Trophoblast cell (in vitro differentiated cells and primary cell): Measurements from ENCODE around the gene PKIB.
"Not testable (repeated sequence)": the region's sequence is repeated elsewhere in the genome, so short reads cannot be mapped to it uniquely, and the experiment has no call there.

Experiments used
- DNase-seq, 2 donors: peaks; one replicate each; pipeline ENCODE4 v3.0.0-alpha.2; 2016
- H2AFZ ChIP-seq: 2 replicates; pipeline ENCODE4 v1.6.1; 2013; ENCODE audit warnings: low read length, moderate library complexity, mild to moderate bottlenecking; ENCODE audit not compliant: insufficient read depth, poor library complexity
- H2AK5ac ChIP-seq: 2 replicates; pipeline ENCODE4 v1.6.1; 2013; ENCODE audit warnings: mild to moderate bottlenecking, low read length
- H2BK120ac ChIP-seq: 2 replicates; pipeline ENCODE4 v1.6.1; 2013; ENCODE audit warnings: low read length, mild to moderate bottlenecking, moderate library complexity; ENCODE audit not compliant: insufficient read depth, poor library complexity
- H2BK12ac ChIP-seq: 2 replicates; pipeline ENCODE4 v1.6.1; 2013; ENCODE audit warnings: mild to moderate bottlenecking, low read length, moderate library complexity
- H2BK5ac ChIP-seq: 2 replicates; pipeline ENCODE4 v1.6.1; 2013; ENCODE audit warnings: low read length, low read depth, moderate library complexity, mild to moderate bottlenecking; ENCODE audit not compliant: poor library complexity
- H3K14ac ChIP-seq: 2 replicates; pipeline ENCODE4 v1.6.1; 2013; ENCODE audit warnings: mild to moderate bottlenecking, low read length
- H3K18ac ChIP-seq: 2 replicates; pipeline ENCODE4 v1.6.1; 2013; ENCODE audit warnings: mild to moderate bottlenecking, low read length
- H3K23ac ChIP-seq: 2 replicates; pipeline ENCODE4 v1.6.1; 2013; ENCODE audit warnings: low read length
- H3K27ac ChIP-seq: 2 replicates; pipeline ENCODE4 v1.5.1; 2013; ENCODE audit warnings: low read depth, mild to moderate bottlenecking, inconsistent platforms, low read length, moderate library complexity
- H3K27me3 ChIP-seq: 2 replicates; pipeline ENCODE4 v1.6.1; 2013; ENCODE audit warnings: inconsistent platforms, mild to moderate bottlenecking, low read length, moderate library complexity; ENCODE audit not compliant: insufficient read depth
- H3K36me3 ChIP-seq, 2 experiments: 1 replicate in 1 of 2; 2 replicates in 1 of 2; pipeline ENCODE4 v1.6.1; 2013; ENCODE audit warnings: low read length in 2 of 2, mild to moderate bottlenecking in 2 of 2, moderate library complexity in 1 of 2; ENCODE audit not compliant: insufficient read depth in 2 of 2, control insufficient read depth in 1 of 2
- H3K4ac ChIP-seq: 2 replicates; pipeline ENCODE4 v1.6.1; 2013; ENCODE audit warnings: low read depth, mild to moderate bottlenecking, low read length, moderate library complexity
- H3K4me1 ChIP-seq, 2 experiments: 1 replicate in 1 of 2; 2 replicates in 1 of 2; pipeline ENCODE4 v1.6.1; 2013; ENCODE audit warnings: low read length in 2 of 2, mild to moderate bottlenecking in 2 of 2, moderate library complexity in 1 of 2; ENCODE audit not compliant: insufficient read depth in 2 of 2, control insufficient read depth in 1 of 2
- H3K4me2 ChIP-seq: 2 replicates; pipeline ENCODE4 v1.6.1; 2013; ENCODE audit warnings: inconsistent platforms, mild to moderate bottlenecking, low read length, moderate library complexity
- H3K4me3 ChIP-seq: 2 replicates; pipeline ENCODE4 v1.5.1; 2013; ENCODE audit warnings: mild to moderate bottlenecking, low read depth, low read length, inconsistent platforms
- H3K79me1 ChIP-seq: one replicate; pipeline ENCODE4 v1.6.1; 2013; ENCODE audit warnings: low read length
- H3K79me2 ChIP-seq: 2 replicates; pipeline ENCODE4 v1.6.1; 2013; ENCODE audit warnings: low read length, mild to moderate bottlenecking; ENCODE audit not compliant: control insufficient read depth, insufficient read depth, poor library complexity
- H3K9ac ChIP-seq: 2 replicates; pipeline ENCODE4 v1.6.1; 2013; ENCODE audit warnings: mild to moderate bottlenecking, low read length
- H3K9me3 ChIP-seq: 2 replicates; pipeline ENCODE4 v1.6.1; 2013; ENCODE audit warnings: low read depth, mild to moderate bottlenecking, control low read depth, inconsistent platforms, low read length; ENCODE audit not compliant: insufficient read depth
- H4K12ac ChIP-seq: 2 replicates; pipeline ENCODE4 v1.6.1; 2013; ENCODE audit warnings: low read depth, mild to moderate bottlenecking, low read length, moderate library complexity
- H4K8ac ChIP-seq: 2 replicates; pipeline ENCODE4 v1.6.1; 2013; ENCODE audit warnings: low read depth, mild to moderate bottlenecking, low read length, moderate library complexity
- H4K91ac ChIP-seq: one replicate; pipeline ENCODE4 v1.6.1; 2013; ENCODE audit warnings: low read depth, mild to moderate bottlenecking, low read length, moderate library complexity
- WGBS: extraction: QIAGEN DNeasy Blood & Tissue Kit; methylation state at CpG from one replicate; pipeline ENCODE4 v1.1.7; 2013; ENCODE audit warnings: missing lambda C conversion rate; ENCODE audit not compliant: insufficient read length, insufficient coverage; ENCODE audit errors: extremely low coverage; 5-methylcytosine and 5-hydroxymethylcytosine counted together

The PKIB gene

GRCh38 chr6:122631571-122632249, 21.5 kb downstream of the PKIB start:
- no peaks in the 10 kb centered on the region for H3K79me2 ChIP-seq
- no peak overlapping the region for H4K91ac ChIP-seq
- no peak overlapping the region for H3K4ac ChIP-seq
- no peak overlapping the region for H3K14ac ChIP-seq
- no peak overlapping the region for H3K23ac ChIP-seq
- no peak overlapping the region for H2AK5ac ChIP-seq
- peak; percentile 43 to 83 for DNase-seq
- H4K12ac ChIP-seq = no peak overlapping the region
- no peak overlapping the region for H3K18ac ChIP-seq
- no peaks in the 10 kb centered on the region for H3K27me3 ChIP-seq
- H3K4me1 ChIP-seq = peaks cover 0 to 2% of the 10 kb centered on the region in 2 experiments
- H4K8ac ChIP-seq = no peak overlapping the region
- no peak overlapping the region for H2BK5ac ChIP-seq
- H3K9ac ChIP-seq = no peak overlapping the region
- H3K27ac ChIP-seq = peak overlapping the region; percentile 42
- no CpG with 5 or more reads among the region's 3 CpGs for WGBS
- no peaks in the 10 kb centered on the region for H3K79me1 ChIP-seq
- no peak overlapping the region for H2BK120ac ChIP-seq
- H3K4me2 ChIP-seq = no peak overlapping the region
- no peak overlapping the region for H2BK12ac ChIP-seq
- H3K36me3 ChIP-seq = no peaks in the 10 kb centered on the region
- no peak overlapping the region for H2AFZ ChIP-seq
- H3K4me3 ChIP-seq = no peak overlapping the region
- no peaks in the 10 kb centered on the region for H3K9me3 ChIP-seq

GRCh38 chr6:122640366-122640765, 30.2 kb downstream of the PKIB start:
- peaks cover 0 to 2% of the 10 kb centered on the region in 2 experiments for H3K4me1 ChIP-seq
- peaks cover 1% of the 10 kb centered on the region for H3K79me2 ChIP-seq
- H3K27me3 ChIP-seq = no peaks in the 10 kb centered on the region
- no peak overlapping the region for H3K14ac ChIP-seq
- no peak overlapping the region for H3K18ac ChIP-seq
- H4K8ac ChIP-seq = no peak overlapping the region
- H2BK12ac ChIP-seq = no peak overlapping the region
- no peak overlapping the region for H3K9ac ChIP-seq
- no peak overlapping the region for H3K27ac ChIP-seq
- H4K91ac ChIP-seq = no peak overlapping the region
- H3K36me3 ChIP-seq = peaks cover 0 to 2% of the 10 kb centered on the region in 2 experiments
- no peak overlapping the region for H4K12ac ChIP-seq
- H3K4me3 ChIP-seq = no peak overlapping the region
- H3K9me3 ChIP-seq = no peaks in the 10 kb centered on the region
- H3K79me1 ChIP-seq = peaks cover 1% of the 10 kb centered on the region
- no CpG with 5 or more reads among the region's 5 CpGs for WGBS
- H2BK120ac ChIP-seq = no peak overlapping the region
- no peak overlapping the region for H2AK5ac ChIP-seq
- peak in 1 of 2 donors; percentile 39 for DNase-seq
- no peak overlapping the region for H2AFZ ChIP-seq
- H3K23ac ChIP-seq = no peak overlapping the region
- no peak overlapping the region for H3K4ac ChIP-seq
- H3K4me2 ChIP-seq = no peak overlapping the region
- no peak overlapping the region for H2BK5ac ChIP-seq

GRCh38 chr6:122641819-122642218, 31.6 kb downstream of the PKIB start:
- Histone ChIP-seq H3K4me1 (peaks cover 0 to 2% of the 10 kb centered on the region in 2 experiments), H2AFZ (no peak overlapping the region), H3K23ac (no peak overlapping the region), H3K14ac (no peak overlapping the region), H3K4me2 (no peak overlapping the region), H3K27me3 (no peaks in the 10 kb centered on the region), H4K12ac (no peak overlapping the region), H2BK5ac (no peak overlapping the region), H3K9ac (no peak overlapping the region), H4K8ac (no peak overlapping the region), H3K36me3 (peaks cover 0 to 2% of the 10 kb centered on the region in 2 experiments), H3K4me3 (no peak overlapping the region), H3K79me2 (peaks cover 1% of the 10 kb centered on the region), H3K4ac (no peak overlapping the region), H3K18ac (no peak overlapping the region), H2AK5ac (no peak overlapping the region), H3K27ac (no peak overlapping the region), H3K79me1 (peaks cover 1% of the 10 kb centered on the region), H4K91ac (no peak overlapping the region), H2BK120ac (no peak overlapping the region), H3K9me3 (no peaks in the 10 kb centered on the region), H2BK12ac (no peak overlapping the region)
- no CpG with 5 or more reads among the region's 3 CpGs for WGBS
- no peak for DNase-seq

- H3K14ac ChIP-seq, DNase-seq, H3K4me3 ChIP-seq, H2BK5ac ChIP-seq, H3K4ac ChIP-seq, H2AFZ ChIP-seq, H3K27ac ChIP-seq, H4K8ac ChIP-seq, H3K27me3 ChIP-seq, H2BK12ac ChIP-seq, H3K79me2 ChIP-seq, H3K4me2 ChIP-seq, H4K91ac ChIP-seq, H2BK120ac ChIP-seq, H3K79me1 ChIP-seq, H4K12ac ChIP-seq, H3K18ac ChIP-seq, H3K9me3 ChIP-seq, H3K4me1 ChIP-seq, H2AK5ac ChIP-seq, H3K36me3 ChIP-seq, H3K9ac ChIP-seq, H3K23ac ChIP-seq: not testable (repeated sequence)
- WGBS = no CpG with 5 or more reads among the region's 1 CpG
Measured at GRCh38 chr6:122642604-122643003, 32.4 kb downstream of the PKIB start.
